Measurements from ENCODE around the gene SMAD3. TPM values are rescaled to one million over a fixed set of nuclear protein-coding genes. Genes with fewer than 3 reads are reported as not detected.

Gene SMAD3
- polyA plus RNA-seq, 5 donors = 40.4 to 54.0 (median 46.2) TPM

- DNase-seq = no peak
Observed at GRCh38 chr15:67124911-67125588, 59.6 kb downstream of the SMAD3 start.

GRCh38 chr15:67125589-67126502 is 60.4 kb downstream of the SMAD3 start:
- DNase-seq = no peak

DNA sequence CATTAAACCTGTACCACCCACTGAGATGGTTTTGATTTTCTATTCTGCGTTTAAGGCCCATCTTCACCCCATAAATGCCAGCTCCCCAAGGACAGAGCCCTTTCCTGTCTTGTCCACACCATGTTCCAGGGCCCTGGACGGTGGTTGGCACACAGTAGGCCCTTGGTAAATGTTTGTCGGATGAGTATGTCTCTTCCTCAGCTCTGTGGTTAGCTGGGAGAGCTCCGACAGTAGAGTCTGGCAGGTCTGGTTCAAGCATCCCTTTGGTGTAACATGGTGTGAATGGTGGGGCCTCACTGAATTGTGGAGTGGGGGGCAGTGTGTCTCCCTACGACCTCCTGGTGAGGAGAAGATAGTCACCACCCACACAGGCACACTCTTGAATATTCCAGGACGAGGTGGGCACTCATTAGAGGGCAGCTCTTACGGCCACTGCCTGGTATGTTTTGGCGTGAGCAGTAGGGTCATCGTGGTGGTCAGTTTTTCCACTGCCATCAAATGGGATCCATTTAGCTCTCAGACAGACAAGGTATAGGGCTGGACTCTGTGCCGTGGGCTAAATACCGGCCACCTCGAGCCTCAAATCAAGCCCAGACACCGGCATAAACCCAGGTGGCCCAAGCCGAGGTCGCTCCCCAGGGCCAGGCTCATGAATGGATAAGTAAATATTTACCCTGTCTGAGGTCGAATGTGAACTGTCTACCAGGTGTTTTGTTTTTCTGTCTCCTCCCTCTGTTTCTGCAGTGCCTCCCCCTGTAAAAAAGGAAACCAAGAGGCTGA is 61.3 kb downstream of the SMAD3 start:
- DNase-seq = no peak

- DNase-seq = no peak
Observed at GRCh38 chr15:67127331-67127664, 61.9 kb downstream of the SMAD3 start.

DNA sequence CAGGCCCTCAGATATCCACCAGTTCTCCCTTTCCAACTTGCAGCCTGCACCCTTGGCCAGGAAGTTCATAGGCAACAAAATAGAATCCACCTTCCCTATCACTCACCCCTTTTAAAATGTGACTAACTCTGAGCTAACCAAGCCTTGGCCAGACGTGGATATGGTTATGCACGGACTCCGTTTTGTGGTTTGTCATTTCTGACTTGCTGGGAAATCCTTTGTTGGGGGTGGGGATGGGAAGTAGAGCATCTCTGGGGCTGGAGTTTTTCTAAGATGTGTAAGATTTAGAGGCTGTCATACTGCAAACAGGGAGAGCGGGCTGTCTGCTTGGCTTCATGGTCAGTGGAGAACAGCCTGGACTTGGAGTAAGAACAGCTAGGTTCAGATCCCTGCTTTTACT is 62.6 kb downstream of the SMAD3 start:
- DNase-seq = no peak

- DNase-seq = no peak
Observed at GRCh38 chr15:67130166-67130565, 64.8 kb downstream of the SMAD3 start.

GRCh38 chr15:67130673-67131601 is 65.5 kb downstream of the SMAD3 start:
- DNase-seq = no peak

DNA sequence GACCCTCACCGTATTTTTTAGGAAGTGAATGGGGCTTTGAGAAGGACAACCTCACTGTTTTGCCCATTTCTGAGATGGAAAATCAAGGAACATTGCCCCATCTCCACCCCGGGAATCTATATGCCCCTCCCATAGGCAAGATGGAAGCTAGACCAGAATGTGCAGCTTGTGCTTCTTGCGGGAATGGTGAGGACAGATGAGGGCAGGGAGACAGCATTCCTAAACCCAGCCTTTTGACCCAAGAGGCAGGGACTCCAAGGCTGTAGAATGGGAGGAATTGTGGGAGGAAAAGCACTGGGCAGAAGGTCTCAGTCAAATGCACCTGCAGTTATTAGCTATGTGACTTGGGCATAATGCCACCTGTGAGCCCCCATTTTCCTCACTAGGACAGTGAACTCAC is 66.9 kb downstream of the SMAD3 start:
- no peak for DNase-seq

- DNase-seq = no peak
Observed at GRCh38 chr15:67133026-67133425, 67.6 kb downstream of the SMAD3 start.

GRCh38 chr15:67133738-67134066 is 68.3 kb downstream of the SMAD3 start:
- DNase-seq = no peak

DNA sequence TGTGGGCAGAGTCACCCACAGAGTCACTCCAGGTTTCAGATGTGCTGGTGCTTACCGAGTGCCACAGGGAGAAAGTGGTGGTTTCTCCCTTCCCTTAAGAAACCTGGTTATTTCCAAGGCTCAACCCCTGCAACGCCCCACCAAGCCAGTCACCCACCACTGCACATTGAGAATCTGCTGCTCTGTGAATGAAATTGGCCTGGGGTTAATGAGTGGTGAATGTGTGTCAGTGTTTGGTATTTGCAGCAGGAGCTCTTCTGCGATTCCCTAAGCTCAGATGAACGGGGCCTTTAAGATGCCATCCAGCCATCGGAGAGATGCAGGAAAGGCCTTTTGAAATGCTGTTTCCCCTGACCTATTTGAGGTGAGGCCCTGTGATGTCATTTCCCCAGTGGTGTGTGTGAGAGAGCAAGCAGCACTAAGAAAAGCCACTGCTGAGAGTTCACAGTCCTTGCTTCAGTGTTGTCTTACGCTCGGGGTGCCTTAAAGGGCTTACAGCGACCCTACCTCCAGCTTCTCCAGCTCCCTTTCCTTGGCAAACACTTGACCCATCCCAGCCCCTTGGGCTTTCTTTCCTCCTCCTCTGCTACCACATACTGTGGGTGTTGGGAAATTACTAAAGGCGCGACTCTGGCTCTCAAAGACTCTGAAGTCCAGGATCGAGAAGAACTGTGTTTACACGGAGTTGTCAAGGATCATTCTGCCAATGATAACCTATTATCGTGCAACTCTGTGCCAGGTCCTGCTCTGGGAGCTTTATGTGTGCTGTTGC is 68.9 kb downstream of the SMAD3 start:
- no peak for DNase-seq

GRCh38 chr15:67134871-67135492 is 69.6 kb downstream of the SMAD3 start:
- DNase-seq = no peak

GRCh38 chr15:67135494-67135893 is 70.1 kb downstream of the SMAD3 start:
- peak in 1 of 2 donors; percentile 49 for DNase-seq

DNA sequence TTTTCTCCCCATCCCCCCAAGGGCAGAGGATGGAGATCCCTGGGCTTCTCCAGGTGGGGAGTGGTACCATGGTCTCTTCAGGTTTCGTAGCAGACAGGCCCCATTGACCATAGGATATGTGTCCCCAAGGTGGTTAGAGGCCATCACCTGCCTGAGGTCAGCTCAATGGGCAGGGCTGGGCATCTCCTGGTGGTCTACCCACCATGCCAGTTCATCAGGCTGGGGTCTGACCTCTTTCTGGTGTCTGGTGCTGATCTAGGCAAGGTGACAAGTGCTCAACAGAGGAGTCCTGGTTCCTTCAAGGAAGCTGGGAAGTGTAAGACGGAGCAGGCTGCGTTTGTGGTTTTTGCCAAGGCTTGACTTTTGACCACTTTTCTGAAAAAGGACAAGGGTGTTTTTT is 71.4 kb downstream of the SMAD3 start:
- no peak for DNase-seq

DNA sequence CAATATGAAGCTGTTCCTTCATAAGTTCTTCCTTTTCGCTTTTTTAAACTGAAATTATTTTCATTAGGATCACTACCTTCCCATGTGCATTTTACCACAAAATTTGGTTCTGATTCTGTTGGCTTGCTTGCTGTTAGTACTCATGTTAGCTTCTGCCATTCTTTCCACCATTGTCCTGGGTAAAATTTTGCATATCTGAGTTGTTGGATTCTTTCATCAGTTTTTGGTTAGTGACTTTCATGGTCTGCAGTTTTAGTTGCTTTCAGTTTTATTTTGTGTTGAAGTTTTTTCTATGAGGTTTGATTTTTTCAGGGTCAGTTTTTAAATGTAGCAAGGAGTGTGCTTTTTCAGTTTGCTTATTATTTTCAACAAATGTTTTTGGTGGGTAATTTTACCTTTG is 71.9 kb downstream of the SMAD3 start:
- no peak for DNase-seq

GRCh38 chr15:67137951-67138848 is 72.8 kb downstream of the SMAD3 start:
- no peak for DNase-seq

GRCh38 chr15:67138891-67139855 is 73.8 kb downstream of the SMAD3 start:
- no peak for DNase-seq
